Fibroblast of lung (primary cell): ENCODE data around the gene SCP2. TPM values are rescaled to one million over a fixed set of nuclear protein-coding genes. Genes with fewer than 3 reads are reported as not detected.

Source experiments
- DNase-seq, 2 donors: peaks; one replicate each; pipeline versions ENCODE4 v3.0.0 to v3.0.0-alpha.2; 2010; ENCODE audit warnings: low read depth in 2 of 2
- H2AFZ ChIP-seq: 2 replicates; pipeline ENCODE4 v1.5.1; 2012; ENCODE audit warnings: low read length, control low read depth, inconsistent platforms
- H3K27ac ChIP-seq: 2 replicates; pipeline ENCODE4 v1.5.1; 2011; ENCODE audit warnings: low read length, control low read depth; ENCODE audit not compliant: insufficient read depth
- H3K27me3 ChIP-seq: 2 replicates; pipeline ENCODE4 v1.5.1; 2011; ENCODE audit warnings: mild to moderate bottlenecking, low read length; ENCODE audit not compliant: control insufficient read depth, insufficient read depth
- H3K36me3 ChIP-seq: 2 replicates; pipeline ENCODE4 v1.5.1; 2011; ENCODE audit warnings: low read length; ENCODE audit not compliant: control insufficient read depth, insufficient read depth
- H3K4me1 ChIP-seq: 2 replicates; pipeline ENCODE4 v1.5.1; 2011; ENCODE audit warnings: low read length; ENCODE audit not compliant: control insufficient read depth, insufficient read depth; ENCODE audit errors: extremely low read depth
- H3K4me2 ChIP-seq: 2 replicates; pipeline ENCODE4 v1.5.1; 2011; ENCODE audit warnings: low read length, control low read depth; ENCODE audit not compliant: insufficient read depth; ENCODE audit errors: extremely low read depth
- H3K4me3 ChIP-seq, 4 experiments: fragments of 200-600 bp in 1 of 4; sonication (generic) in 1 of 4; replicated peaks in 1 of 4; 2 replicates each; pipeline ENCODE4 v1.5.1; 2011 to 2016; ENCODE audit warnings: low read length in 4 of 4, low read depth in 3 of 4, mild to moderate bottlenecking in 3 of 4, control low read depth in 2 of 4, inconsistent platforms in 1 of 4, mixed read lengths in 1 of 4; ENCODE audit not compliant: insufficient read depth in 1 of 4; ENCODE audit errors: control extremely low read depth in 1 of 4
- H3K79me2 ChIP-seq: 2 replicates; pipeline ENCODE4 v1.5.1; 2012; ENCODE audit warnings: mild to moderate bottlenecking, low read length, inconsistent platforms; ENCODE audit not compliant: control insufficient read depth, insufficient read depth
- H3K9ac ChIP-seq: 2 replicates; pipeline ENCODE4 v1.5.1; 2011; ENCODE audit warnings: mild to moderate bottlenecking, low read length, control low read depth; ENCODE audit not compliant: insufficient read depth
- H3K9me3 ChIP-seq: 2 replicates; pipeline ENCODE4 v1.5.1; 2012; ENCODE audit warnings: low read depth, low read length; ENCODE audit not compliant: control insufficient read depth, insufficient read depth
- H4K20me1 ChIP-seq: 2 replicates; pipeline ENCODE4 v1.5.1; 2011; ENCODE audit warnings: low read length; ENCODE audit not compliant: control insufficient read depth, insufficient read depth; ENCODE audit errors: extremely low read depth
- EZH2 ChIP-seq: IDR thresholded peaks from 2 replicates; pipeline ENCODE4 v1.5.1; 2012; ENCODE audit warnings: low read length, control low read depth, mild to moderate bottlenecking; ENCODE audit errors: missing control alignments
- polyA plus RNA-seq, 2 donors: library from polyadenylated mRNA; depleted of rRNA in 1 of 2; stranded (reverse) in 1 of 2; unstranded in 1 of 2; fragments of >200 nt; gene quantifications; 2 replicates each; pipeline ENCODE4 v1.2.1, GENCODE V29; 2011 to 2012; ENCODE audit warnings: missing spikeins in 1 of 2
- total RNA-seq: library from RNA; depleted of rRNA; stranded (reverse); fragments of >200 nt; gene quantifications from 2 replicates; pipeline ENCODE4 v1.2.1, GENCODE V29; 2014
- TF ChIP-seq, protein P1 (sequence below), 2 donors: IDR thresholded peaks in 1 of 2; conservative IDR thresholded peaks in 1 of 2; 1 replicate in 1 of 2; 2 replicates in 1 of 2; pipeline ENCODE4 v1.5.1; 2011 to 2012; ENCODE audit warnings: low read length in 2 of 2, control low read depth in 1 of 2, inconsistent platforms in 1 of 2, low read depth in 1 of 2, mild to moderate bottlenecking in 1 of 2

The SCP2 gene
- total and polyA plus RNA-seq, 2 donors (not counting 1 experiment from before 2014, with no cell fraction given), result 222 to 305 TPM

- DNase-seq, result no peak
- H2AFZ ChIP-seq, result no peak overlapping the region
- H3K9ac ChIP-seq, result no peak overlapping the region
- no peak overlapping the region for H3K4me2 ChIP-seq
- no peaks in the 10 kb centered on the region for H3K4me1 ChIP-seq
- H3K27me3 ChIP-seq, result no peaks in the 10 kb centered on the region
- H4K20me1 ChIP-seq, result no peaks in the 10 kb centered on the region
- H3K27ac ChIP-seq, result no peak overlapping the region
- no peaks in the 10 kb centered on the region for H3K79me2 ChIP-seq
- TF ChIP-seq, protein P1, sequence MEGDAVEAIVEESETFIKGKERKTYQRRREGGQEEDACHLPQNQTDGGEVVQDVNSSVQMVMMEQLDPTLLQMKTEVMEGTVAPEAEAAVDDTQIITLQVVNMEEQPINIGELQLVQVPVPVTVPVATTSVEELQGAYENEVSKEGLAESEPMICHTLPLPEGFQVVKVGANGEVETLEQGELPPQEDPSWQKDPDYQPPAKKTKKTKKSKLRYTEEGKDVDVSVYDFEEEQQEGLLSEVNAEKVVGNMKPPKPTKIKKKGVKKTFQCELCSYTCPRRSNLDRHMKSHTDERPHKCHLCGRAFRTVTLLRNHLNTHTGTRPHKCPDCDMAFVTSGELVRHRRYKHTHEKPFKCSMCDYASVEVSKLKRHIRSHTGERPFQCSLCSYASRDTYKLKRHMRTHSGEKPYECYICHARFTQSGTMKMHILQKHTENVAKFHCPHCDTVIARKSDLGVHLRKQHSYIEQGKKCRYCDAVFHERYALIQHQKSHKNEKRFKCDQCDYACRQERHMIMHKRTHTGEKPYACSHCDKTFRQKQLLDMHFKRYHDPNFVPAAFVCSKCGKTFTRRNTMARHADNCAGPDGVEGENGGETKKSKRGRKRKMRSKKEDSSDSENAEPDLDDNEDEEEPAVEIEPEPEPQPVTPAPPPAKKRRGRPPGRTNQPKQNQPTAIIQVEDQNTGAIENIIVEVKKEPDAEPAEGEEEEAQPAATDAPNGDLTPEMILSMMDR (conservative IDR thresholded peaks at IDR 0.05 in 1 of 2, IDR thresholded peaks at IDR 0.05 in 1 of 2; ENCODE audit: low read depth in 1 of 2, low read length in 2 of 2), result no peak
- TF ChIP-seq EZH2, result no peak
- H3K36me3 ChIP-seq, result no peaks in the 10 kb centered on the region
- no peaks in the 10 kb centered on the region for H3K9me3 ChIP-seq
- no peak overlapping the region for H3K4me3 ChIP-seq
Observed at GRCh38 chr1:52887483-52887882, 39.6 kb upstream of the SCP2 start.

DNA sequence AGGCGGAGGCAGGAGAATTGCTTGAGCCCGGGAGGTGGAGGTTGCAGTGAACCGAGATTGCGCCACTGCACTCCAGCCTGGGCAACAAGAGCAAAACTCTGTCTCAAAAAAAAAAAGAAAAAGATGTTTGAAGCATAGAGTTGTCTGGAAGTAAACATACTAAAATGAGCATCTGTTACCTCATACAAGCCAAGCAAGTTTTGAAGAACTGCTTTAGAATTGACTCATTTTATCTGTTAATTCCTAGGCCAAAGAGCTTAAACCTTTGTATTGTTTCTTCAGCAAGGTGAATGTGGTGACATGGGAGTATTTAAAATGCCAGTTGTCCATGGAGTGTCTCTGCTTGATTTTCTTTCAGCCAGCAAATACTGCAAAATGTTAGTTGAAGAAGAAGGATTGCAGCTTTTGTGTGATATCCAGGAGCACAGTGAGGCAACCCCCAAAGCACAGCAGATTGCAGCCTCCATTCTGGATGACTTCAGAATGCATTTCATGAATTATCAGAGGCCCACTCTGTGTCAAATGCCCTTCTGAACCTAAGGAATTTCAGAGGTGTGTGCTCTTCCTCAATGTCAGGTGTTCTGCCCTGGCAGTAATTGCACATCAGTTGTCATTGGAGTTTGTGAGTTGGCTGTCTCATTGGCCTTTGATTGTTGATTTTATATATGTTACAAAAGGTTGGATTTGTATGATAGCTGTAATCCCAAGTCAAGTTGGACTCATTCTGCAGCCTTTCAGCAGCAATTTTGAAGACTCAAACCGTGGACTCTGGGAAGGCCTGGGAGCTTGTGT is 34.5 kb upstream of the SCP2 start:
- Histone ChIP-seq H3K79me2 (no peaks in the 10 kb centered on the region), H3K4me3 (no peak overlapping the region), H4K20me1 (no peaks in the 10 kb centered on the region), H3K27me3 (no peaks in the 10 kb centered on the region), H3K4me2 (no peak overlapping the region), H3K27ac (no peak overlapping the region), H3K9ac (no peak overlapping the region), H3K36me3 (no peaks in the 10 kb centered on the region), H3K4me1 (no peaks in the 10 kb centered on the region), H3K9me3 (no peaks in the 10 kb centered on the region), H2AFZ (no peak overlapping the region)
- TF ChIP-seq, protein P1 (conservative IDR thresholded peaks at IDR 0.05 in 1 of 2, IDR thresholded peaks at IDR 0.05 in 1 of 2; ENCODE audit: low read depth in 1 of 2, low read length in 2 of 2), result no peak
- TF ChIP-seq EZH2, result no peak
- DNase-seq, result no peak

GRCh38 chr1:52899445-52899894 is 27.6 kb upstream of the SCP2 start:
- no peak overlapping the region for H2AFZ ChIP-seq

More at GRCh38 chr1:52899445-52899894, 27.6 kb upstream of the SCP2 start:
- no peak overlapping the region for H3K4me3 ChIP-seq
- H3K9me3 ChIP-seq, result no peaks in the 10 kb centered on the region
- TF ChIP-seq, protein P1 (conservative IDR thresholded peaks at IDR 0.05 in 1 of 2, IDR thresholded peaks at IDR 0.05 in 1 of 2; ENCODE audit: low read depth in 1 of 2, low read length in 2 of 2), result no peak
- no peak for TF ChIP-seq EZH2
- peak in 1 of 2 donors; percentile 31 for DNase-seq
- no peaks in the 10 kb centered on the region for H3K4me1 ChIP-seq
- no peak overlapping the region for H3K4me2 ChIP-seq
- no peaks in the 10 kb centered on the region for H4K20me1 ChIP-seq
- no peaks in the 10 kb centered on the region for H3K36me3 ChIP-seq
- H3K9ac ChIP-seq, result no peak overlapping the region
- no peaks in the 10 kb centered on the region for H3K79me2 ChIP-seq
- no peak overlapping the region for H3K27ac ChIP-seq
- H3K27me3 ChIP-seq, result no peaks in the 10 kb centered on the region
